ENCODE measurements around the gene EHHADH. TPM values are rescaled to one million over a fixed set of nuclear protein-coding genes. Genes with fewer than 3 reads are reported as not detected.

Gene EHHADH
- total RNA-seq, 1 donor from 2014 or later, result 4.4 TPM

GRCh38 chr3:185145511-185145910 lies 108.3 kb downstream of the EHHADH start:
- no peak overlapping the region for H3K4me3 Mint-ChIP-seq (ENCODE audit: unreplicated experiment)
- no peak for DNase-seq (ENCODE audit: low read depth)
- Histone ChIP-seq H3K27me3 (ENCODE audit: insufficient read depth, low read length) (no peaks in the 10 kb centered on the region), H2AFZ (ENCODE audit: low read depth, low read length) (no peak overlapping the region), H3K4me1 (ENCODE audit: insufficient read depth, low read length) (no peaks in the 10 kb centered on the region), H3K79me2 (ENCODE audit: insufficient read depth, low read length) (no peaks in the 10 kb centered on the region), H3K4me3 (ENCODE audit: insufficient read depth, low read depth, low read length) (no peak overlapping the region), H3K9ac (ENCODE audit: low read length) (no peak overlapping the region), H3K36me3 (ENCODE audit: insufficient read depth, low read length) (no peaks in the 10 kb centered on the region), H3K9me3 (ENCODE audit: insufficient read depth, low read depth, low read length) (no peaks in the 10 kb centered on the region), H4K20me1 (ENCODE audit: insufficient read depth, low read length) (no peaks in the 10 kb centered on the region), H3K4me2 (ENCODE audit: low read length) (no peak overlapping the region), H3K27ac (ENCODE audit: low read depth, low read length) (no peak overlapping the region)
- H3K36me3 Mint-ChIP-seq (ENCODE audit: low read depth, unreplicated experiment), result no peaks in the 10 kb centered on the region
- no peak for FAIRE-seq
- TF ChIP-seq CTCF (IDR thresholded peaks at IDR 0.05; ENCODE audit: insufficient read depth, low read depth, low read length), result no peak
- TF ChIP-seq EZH2 (IDR thresholded peaks at IDR 0.05; ENCODE audit: insufficient read depth, low read length), result no peak
- no peak overlapping the region for H3K27ac Mint-ChIP-seq (ENCODE audit: unreplicated experiment)
- H3K27me3 Mint-ChIP-seq (ENCODE audit: low read depth, unreplicated experiment), result no peaks in the 10 kb centered on the region
- H3K9me3 Mint-ChIP-seq (ENCODE audit: unreplicated experiment), result no peaks in the 10 kb centered on the region
- H3K4me1 Mint-ChIP-seq (ENCODE audit: low read depth, unreplicated experiment), result peaks cover 2% of the 10 kb centered on the region

- H3K27ac ChIP-seq (ENCODE audit: low read depth, low read length), result no peak overlapping the region
- Mint-ChIP-seq H3K4me3 (ENCODE audit: unreplicated experiment) (no peak overlapping the region), H3K4me1 (ENCODE audit: low read depth, unreplicated experiment) (no peaks in the 10 kb centered on the region), H3K27ac (ENCODE audit: unreplicated experiment) (no peak overlapping the region), H3K36me3 (ENCODE audit: low read depth, unreplicated experiment) (no peaks in the 10 kb centered on the region), H3K9me3 (ENCODE audit: unreplicated experiment) (no peaks in the 10 kb centered on the region), H3K27me3 (ENCODE audit: low read depth, unreplicated experiment) (no peaks in the 10 kb centered on the region)
- TF ChIP-seq CTCF (IDR thresholded peaks at IDR 0.05; ENCODE audit: insufficient read depth, low read depth, low read length) (no peak), EZH2 (IDR thresholded peaks at IDR 0.05; ENCODE audit: insufficient read depth, low read length) (no peak)
- FAIRE-seq (no peak), DNase-seq (ENCODE audit: low read depth) (no peak)
- no peaks in the 10 kb centered on the region for H4K20me1 ChIP-seq (ENCODE audit: insufficient read depth, low read length)
- no peaks in the 10 kb centered on the region for H3K79me2 ChIP-seq (ENCODE audit: insufficient read depth, low read length)
- H3K9ac ChIP-seq (ENCODE audit: low read length), result no peak overlapping the region
- H3K36me3 ChIP-seq (ENCODE audit: insufficient read depth, low read length), result no peaks in the 10 kb centered on the region
- H3K4me2 ChIP-seq (ENCODE audit: low read length), result no peak overlapping the region
- H3K27me3 ChIP-seq (ENCODE audit: insufficient read depth, low read length), result no peaks in the 10 kb centered on the region
- H3K4me1 ChIP-seq (ENCODE audit: insufficient read depth, low read length), result no peaks in the 10 kb centered on the region
- no peaks in the 10 kb centered on the region for H3K9me3 ChIP-seq (ENCODE audit: insufficient read depth, low read depth, low read length)
- H3K4me3 ChIP-seq (ENCODE audit: insufficient read depth, low read depth, low read length), result no peak overlapping the region
- H2AFZ ChIP-seq (ENCODE audit: low read depth, low read length), result no peak overlapping the region
Measured at GRCh38 chr3:185144784-185145183, 109.1 kb downstream of the EHHADH start.

Small RNA genes within 50 kb of the gene (microRNA-seq; reads per million reads assigned to microRNA genes)
- not detected for gene MIR5588

Other genes starting within 250 kb of the EHHADH start
- 5.7 and 8.2 TPM in 2 replicates for gene C3orf70, start 101.0 kb downstream of the EHHADH start, total RNA-seq
- 21.6 and 22.2 TPM in 2 replicates for gene MAP3K13, start 109.1 kb upstream of the EHHADH start, total RNA-seq
- gene TMEM41A, start 245.0 kb upstream of the EHHADH start, total RNA-seq, result 21.5 and 22.7 TPM in 2 replicates

All from astrocyte (in vitro differentiated cells and primary cell).